ENCODE results near the gene SLCO2B1.

Gene SLCO2B1

GRCh38 chr11:75199412-75199955 lies 48.6 kb downstream of the SLCO2B1 start:
- ATAC-seq (ENCODE audit: low read depth) = no peak
- Histone ChIP-seq H3K27ac (ENCODE audit: poor library complexity, severe bottlenecking) (no peak overlapping the region), H3K27me3 (ENCODE audit: insufficient read depth, poor library complexity, severe bottlenecking) (no peaks in the 10 kb centered on the region), H3K36me3 (ENCODE audit: low read depth) (no peaks in the 10 kb centered on the region), H3K4me3 (ENCODE audit: severe bottlenecking) (no peak overlapping the region), H3K4me1 (ENCODE audit: insufficient read depth, poor library complexity, severe bottlenecking) (no peaks in the 10 kb centered on the region), H3K9me3 (ENCODE audit: severe bottlenecking) (no peaks in the 10 kb centered on the region)
- no peak for DNase-seq (ENCODE audit: low spot score)
- TF ChIP-seq CTCF (IDR thresholded peaks at IDR 0.05; ENCODE audit: poor library complexity, severe bottlenecking) = no peak

GRCh38 chr11:75200051-75200450 lies 49.1 kb downstream of the SLCO2B1 start:
- no peak overlapping the region for H3K4me3 ChIP-seq (ENCODE audit: severe bottlenecking)
- TF ChIP-seq CTCF (IDR thresholded peaks at IDR 0.05; ENCODE audit: poor library complexity, severe bottlenecking) = no peak
- H3K27ac ChIP-seq (ENCODE audit: poor library complexity, severe bottlenecking) = no peak overlapping the region
- no peaks in the 10 kb centered on the region for H3K36me3 ChIP-seq (ENCODE audit: low read depth)
- ATAC-seq (ENCODE audit: low read depth) (no peak), DNase-seq (ENCODE audit: low spot score) (no peak)
- no peaks in the 10 kb centered on the region for H3K9me3 ChIP-seq (ENCODE audit: severe bottlenecking)
- H3K4me1 ChIP-seq (ENCODE audit: insufficient read depth, poor library complexity, severe bottlenecking) = no peaks in the 10 kb centered on the region
- H3K27me3 ChIP-seq (ENCODE audit: insufficient read depth, poor library complexity, severe bottlenecking) = no peaks in the 10 kb centered on the region

- H3K4me3 ChIP-seq (ENCODE audit: severe bottlenecking) = no peak overlapping the region
- ATAC-seq (ENCODE audit: low read depth) = no peak
- DNase-seq (ENCODE audit: low spot score) = no peak
- H3K27me3 ChIP-seq (ENCODE audit: insufficient read depth, poor library complexity, severe bottlenecking) = no peaks in the 10 kb centered on the region
- H3K4me1 ChIP-seq (ENCODE audit: insufficient read depth, poor library complexity, severe bottlenecking) = no peaks in the 10 kb centered on the region
- no peaks in the 10 kb centered on the region for H3K9me3 ChIP-seq (ENCODE audit: severe bottlenecking)
- no peaks in the 10 kb centered on the region for H3K36me3 ChIP-seq (ENCODE audit: low read depth)
- TF ChIP-seq CTCF (IDR thresholded peaks at IDR 0.05; ENCODE audit: poor library complexity, severe bottlenecking) = no peak
- H3K27ac ChIP-seq (ENCODE audit: poor library complexity, severe bottlenecking) = no peak overlapping the region
Measured at GRCh38 chr11:75200531-75200930, 49.6 kb downstream of the SLCO2B1 start.

- H3K9me3 ChIP-seq (ENCODE audit: severe bottlenecking) = no peaks in the 10 kb centered on the region
- DNase-seq (ENCODE audit: low spot score) (no peak), ATAC-seq (ENCODE audit: low read depth) (no peak)
- H3K4me3 ChIP-seq (ENCODE audit: severe bottlenecking) = no peak overlapping the region
- no peak overlapping the region for H3K27ac ChIP-seq (ENCODE audit: poor library complexity, severe bottlenecking)
- no peaks in the 10 kb centered on the region for H3K27me3 ChIP-seq (ENCODE audit: insufficient read depth, poor library complexity, severe bottlenecking)
- no peaks in the 10 kb centered on the region for H3K36me3 ChIP-seq (ENCODE audit: low read depth)
- no peaks in the 10 kb centered on the region for H3K4me1 ChIP-seq (ENCODE audit: insufficient read depth, poor library complexity, severe bottlenecking)
- no peak for TF ChIP-seq CTCF (IDR thresholded peaks at IDR 0.05; ENCODE audit: poor library complexity, severe bottlenecking)
Measured at GRCh38 chr11:75201771-75202170, 50.9 kb downstream of the SLCO2B1 start.

GRCh38 chr11:75202195-75202594 lies 51.3 kb downstream of the SLCO2B1 start:
- no peak for TF ChIP-seq CTCF (IDR thresholded peaks at IDR 0.05; ENCODE audit: poor library complexity, severe bottlenecking)
- no peaks in the 10 kb centered on the region for H3K4me1 ChIP-seq (ENCODE audit: insufficient read depth, poor library complexity, severe bottlenecking)
- no peak overlapping the region for H3K4me3 ChIP-seq (ENCODE audit: severe bottlenecking)
- no peaks in the 10 kb centered on the region for H3K9me3 ChIP-seq (ENCODE audit: severe bottlenecking)
- no peaks in the 10 kb centered on the region for H3K27me3 ChIP-seq (ENCODE audit: insufficient read depth, poor library complexity, severe bottlenecking)
- H3K27ac ChIP-seq (ENCODE audit: poor library complexity, severe bottlenecking) = no peak overlapping the region
- ATAC-seq (ENCODE audit: low read depth) = no peak
- no peak for DNase-seq (ENCODE audit: low spot score)
- no peaks in the 10 kb centered on the region for H3K36me3 ChIP-seq (ENCODE audit: low read depth)
